Upper lobe of right lung (tissue), 1 donor: ENCODE data around the gene CYCS. TPM values are rescaled to one million over a fixed set of nuclear protein-coding genes. Genes with fewer than 3 reads are reported as not detected.

Experiments
- ATAC-seq: fragments of 200-7000 bp; cut with Tn5 transposase; one replicate; pipeline ENCODE4 v1.9.1; 2020; ENCODE audit warnings: mild to moderate bottlenecking, moderate library complexity
- DNase-seq: peaks from one replicate; pipeline ENCODE4 v3.0.0-alpha.2; 2020
- H3K27ac ChIP-seq: fragments of 200-600 bp; one replicate; pipeline ENCODE4 v1.8.0; 2022
- H3K27me3 ChIP-seq: fragments of 200-600 bp; one replicate; pipeline ENCODE4 v1.8.0; 2022; ENCODE audit warnings: mild to moderate bottlenecking
- H3K36me3 ChIP-seq: fragments of 200-600 bp; one replicate; pipeline ENCODE4 v1.8.0; 2022
- H3K4me1 ChIP-seq: fragments of 200-600 bp; one replicate; pipeline ENCODE4 v1.8.0; 2022
- H3K4me3 ChIP-seq: fragments of 200-600 bp; one replicate; pipeline ENCODE4 v1.8.0; 2022; ENCODE audit warnings: mild to moderate bottlenecking
- H3K9me3 ChIP-seq: fragments of 200-600 bp; one replicate; pipeline ENCODE4 v1.8.0; 2022
- intact Hi-C: fragments of 100-400 bp; cut with DNase I; formaldehyde crosslinking; loops from one replicate; pipeline ENCODE4 v1.11.0; 2022
- total RNA-seq: library from RNA; stranded (reverse); fragmentation: NEBNext Ultra II Directional; extraction: Animal tissue kit (Norgen Biotek cat#: 25700); gene quantifications from one replicate; pipeline ENCODE4 v1.2.1, GENCODE V29; 2021
- TF ChIP-seq, protein P1 (sequence below): fragments of 200-600 bp; IDR thresholded peaks from one replicate; pipeline ENCODE4 v1.8.0; 2022; ENCODE audit warnings: antibody characterized with exemption
- donor health status: DM: no; HTN: yes; CAD: no; lungs with severe emphysema.

CYCS gene
- total RNA-seq, 1 donor from 2014 or later: 72.8 TPM

DNA sequence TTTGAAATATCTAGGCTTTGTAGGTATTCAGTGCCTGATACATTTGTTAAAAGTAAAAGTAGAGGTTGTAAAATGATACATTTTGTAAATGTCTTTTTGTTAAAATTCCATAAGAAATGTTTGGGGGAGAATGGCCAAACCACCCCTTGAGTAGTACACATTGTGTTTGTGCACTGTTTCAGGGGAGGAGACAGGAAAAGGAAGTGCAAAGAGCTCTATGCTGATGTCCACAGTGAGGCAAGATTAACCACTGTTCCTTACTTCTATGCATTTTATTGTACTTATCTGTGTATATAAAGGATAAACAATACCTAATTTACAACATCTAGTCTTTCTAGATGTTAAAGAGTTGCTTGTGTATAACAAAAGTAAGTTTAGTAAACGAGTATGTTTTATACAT, 7.4 kb upstream of the CYCS start:
- intact Hi-C loops: no loop called here
- no peaks in the 10 kb centered on the region for H3K27me3 ChIP-seq
- H3K36me3 ChIP-seq: no peaks in the 10 kb centered on the region
- no peaks in the 10 kb centered on the region for H3K9me3 ChIP-seq
- ATAC-seq (peak; percentile 49), DNase-seq (no peak)
- no peak overlapping the region for H3K27ac ChIP-seq
- H3K4me3 ChIP-seq: no peak overlapping the region
- no peaks in the 10 kb centered on the region for H3K4me1 ChIP-seq
- TF ChIP-seq, protein P1, sequence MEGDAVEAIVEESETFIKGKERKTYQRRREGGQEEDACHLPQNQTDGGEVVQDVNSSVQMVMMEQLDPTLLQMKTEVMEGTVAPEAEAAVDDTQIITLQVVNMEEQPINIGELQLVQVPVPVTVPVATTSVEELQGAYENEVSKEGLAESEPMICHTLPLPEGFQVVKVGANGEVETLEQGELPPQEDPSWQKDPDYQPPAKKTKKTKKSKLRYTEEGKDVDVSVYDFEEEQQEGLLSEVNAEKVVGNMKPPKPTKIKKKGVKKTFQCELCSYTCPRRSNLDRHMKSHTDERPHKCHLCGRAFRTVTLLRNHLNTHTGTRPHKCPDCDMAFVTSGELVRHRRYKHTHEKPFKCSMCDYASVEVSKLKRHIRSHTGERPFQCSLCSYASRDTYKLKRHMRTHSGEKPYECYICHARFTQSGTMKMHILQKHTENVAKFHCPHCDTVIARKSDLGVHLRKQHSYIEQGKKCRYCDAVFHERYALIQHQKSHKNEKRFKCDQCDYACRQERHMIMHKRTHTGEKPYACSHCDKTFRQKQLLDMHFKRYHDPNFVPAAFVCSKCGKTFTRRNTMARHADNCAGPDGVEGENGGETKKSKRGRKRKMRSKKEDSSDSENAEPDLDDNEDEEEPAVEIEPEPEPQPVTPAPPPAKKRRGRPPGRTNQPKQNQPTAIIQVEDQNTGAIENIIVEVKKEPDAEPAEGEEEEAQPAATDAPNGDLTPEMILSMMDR: no peak

DNA sequence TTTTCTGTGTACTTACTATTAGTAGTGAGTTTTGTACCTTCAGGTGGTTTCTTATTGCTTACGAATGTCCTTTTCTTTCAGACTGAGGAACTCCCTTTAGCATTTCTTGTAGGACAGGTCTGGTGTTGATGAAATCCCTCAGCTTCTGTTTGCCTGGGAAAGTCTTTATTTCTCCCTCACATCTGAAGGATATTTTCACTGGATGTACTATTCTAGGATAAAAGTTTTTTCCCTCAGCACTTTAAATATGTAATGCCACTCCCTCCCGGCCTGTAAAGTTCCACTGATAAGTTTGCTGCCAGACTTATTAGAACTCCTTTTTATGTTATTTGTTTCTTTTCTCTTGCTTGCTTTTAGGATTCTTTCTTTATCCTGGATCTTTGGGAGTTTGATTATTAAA, 1.7 kb upstream of the CYCS start:
- no peaks in the 10 kb centered on the region for H3K9me3 ChIP-seq

GRCh38 chr7:25124465-25125136, 459 bp downstream of the CYCS start:
- Histone ChIP-seq H3K27me3 (no peaks in the 10 kb centered on the region), H3K36me3 (peaks cover 37% of the 10 kb centered on the region), H3K4me3 (peak overlapping the region; percentile 86), H3K27ac (peak overlapping the region; percentile 95), H3K9me3 (no peaks in the 10 kb centered on the region), H3K4me1 (peaks cover 7% of the 10 kb centered on the region)
- TF ChIP-seq, protein P1: no peak
- DNase-seq (no peak), ATAC-seq (no peak)
- intact Hi-C loops: no loop called here

More for the DNA sequence above, 1.7 kb upstream of the CYCS start:
- no peak for ATAC-seq
- Histone ChIP-seq H3K4me1 (peaks cover 7% of the 10 kb centered on the region), H3K27ac (no peak overlapping the region), H3K27me3 (no peaks in the 10 kb centered on the region), H3K36me3 (peaks cover 15% of the 10 kb centered on the region), H3K4me3 (no peak overlapping the region)
- TF ChIP-seq, protein P1: no peak
- intact Hi-C loops: no loop called here
- no peak for DNase-seq

DNA sequence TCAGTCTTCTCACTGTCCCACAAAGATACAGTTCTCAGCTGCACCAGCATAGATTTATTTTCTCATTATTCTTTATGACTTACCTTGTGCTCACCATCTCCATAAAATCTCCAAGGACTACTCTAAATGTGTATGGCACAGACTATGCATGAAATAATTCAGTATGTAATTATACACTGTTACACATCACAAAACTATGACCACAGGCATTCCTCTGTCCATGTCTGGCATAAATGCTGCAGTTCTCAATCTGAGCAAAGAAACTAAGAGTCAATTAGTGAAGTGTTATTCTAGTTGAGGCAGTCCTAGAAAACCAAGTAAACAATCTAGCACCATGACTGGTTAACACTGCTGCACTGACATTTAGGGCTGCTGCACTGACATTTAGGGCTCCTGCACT, 2.7 kb downstream of the CYCS start:
- DNase-seq (no peak), ATAC-seq (no peak)
- H3K4me3 ChIP-seq: no peak overlapping the region
- H3K4me1 ChIP-seq: peaks cover 7% of the 10 kb centered on the region
- TF ChIP-seq, protein P1: no peak
- H3K27ac ChIP-seq: no peak overlapping the region
- intact Hi-C loops: no loop called here
- no peaks in the 10 kb centered on the region for H3K27me3 ChIP-seq
- H3K36me3 ChIP-seq: peaks cover 42% of the 10 kb centered on the region
- no peaks in the 10 kb centered on the region for H3K9me3 ChIP-seq

GRCh38 chr7:25121599-25121998, 3.5 kb downstream of the CYCS start:
- intact Hi-C loops: no loop called here
- TF ChIP-seq, protein P1: no peak
- H3K4me1 ChIP-seq: peaks cover 7% of the 10 kb centered on the region
- H3K4me3 ChIP-seq: no peak overlapping the region
- DNase-seq (no peak), ATAC-seq (no peak)
- H3K27ac ChIP-seq: no peak overlapping the region
- no peaks in the 10 kb centered on the region for H3K9me3 ChIP-seq
- peaks cover 42% of the 10 kb centered on the region for H3K36me3 ChIP-seq
- H3K27me3 ChIP-seq: no peaks in the 10 kb centered on the region

DNA sequence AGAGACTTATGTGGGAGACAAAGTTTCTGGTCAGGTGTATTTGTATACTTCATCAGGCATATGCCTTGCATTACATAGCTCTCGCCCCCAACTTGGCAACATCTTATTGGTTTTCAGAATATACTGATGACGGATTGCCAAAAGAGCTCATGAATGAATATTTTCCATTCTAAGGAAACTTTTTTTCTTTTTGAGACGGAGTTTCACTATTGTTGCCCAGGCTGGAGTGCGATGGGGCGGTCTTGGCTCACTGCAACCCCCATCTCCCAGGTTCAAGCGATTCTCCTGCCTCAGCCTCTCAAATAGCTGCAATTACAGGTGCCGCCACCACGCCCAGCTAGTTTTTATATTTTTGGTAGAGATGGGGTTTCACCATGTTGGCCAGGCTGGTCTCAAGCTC, 6.0 kb downstream of the CYCS start:
- intact Hi-C loops: no loop called here
- H3K9me3 ChIP-seq: no peaks in the 10 kb centered on the region
- H3K36me3 ChIP-seq: peaks cover 42% of the 10 kb centered on the region
- no peak overlapping the region for H3K4me3 ChIP-seq
- ATAC-seq (no peak), DNase-seq (no peak)
- H3K4me1 ChIP-seq: peaks cover 5% of the 10 kb centered on the region
- TF ChIP-seq, protein P1: no peak
- no peak overlapping the region for H3K27ac ChIP-seq
- H3K27me3 ChIP-seq: no peaks in the 10 kb centered on the region
